ENCODE measurements around the gene ACTC1.

The ACTC1 gene

DNA sequence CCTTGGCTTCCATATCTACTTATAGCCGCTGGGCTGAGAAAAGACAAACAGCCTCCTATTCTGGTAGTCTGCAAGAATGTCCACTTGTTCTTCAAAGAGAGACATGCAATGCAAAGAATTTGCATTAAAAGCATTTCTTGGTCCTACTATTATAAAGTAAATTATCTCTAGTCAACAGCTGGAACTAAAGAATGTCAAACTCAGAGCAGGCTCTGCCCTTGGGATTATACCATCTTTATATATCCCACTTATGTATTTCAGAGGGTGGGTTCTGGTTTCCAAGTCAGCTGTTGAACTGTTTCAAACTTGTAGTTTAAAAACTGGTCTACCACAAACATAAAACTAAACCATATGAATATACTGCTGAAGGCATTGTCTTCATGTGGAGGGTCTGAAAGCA is 7.0 kb upstream of the ACTC1 start:
- no peak for DNase-seq (ENCODE audit: low read depth in 1 of 2, low spot score in 1 of 2)

DNA sequence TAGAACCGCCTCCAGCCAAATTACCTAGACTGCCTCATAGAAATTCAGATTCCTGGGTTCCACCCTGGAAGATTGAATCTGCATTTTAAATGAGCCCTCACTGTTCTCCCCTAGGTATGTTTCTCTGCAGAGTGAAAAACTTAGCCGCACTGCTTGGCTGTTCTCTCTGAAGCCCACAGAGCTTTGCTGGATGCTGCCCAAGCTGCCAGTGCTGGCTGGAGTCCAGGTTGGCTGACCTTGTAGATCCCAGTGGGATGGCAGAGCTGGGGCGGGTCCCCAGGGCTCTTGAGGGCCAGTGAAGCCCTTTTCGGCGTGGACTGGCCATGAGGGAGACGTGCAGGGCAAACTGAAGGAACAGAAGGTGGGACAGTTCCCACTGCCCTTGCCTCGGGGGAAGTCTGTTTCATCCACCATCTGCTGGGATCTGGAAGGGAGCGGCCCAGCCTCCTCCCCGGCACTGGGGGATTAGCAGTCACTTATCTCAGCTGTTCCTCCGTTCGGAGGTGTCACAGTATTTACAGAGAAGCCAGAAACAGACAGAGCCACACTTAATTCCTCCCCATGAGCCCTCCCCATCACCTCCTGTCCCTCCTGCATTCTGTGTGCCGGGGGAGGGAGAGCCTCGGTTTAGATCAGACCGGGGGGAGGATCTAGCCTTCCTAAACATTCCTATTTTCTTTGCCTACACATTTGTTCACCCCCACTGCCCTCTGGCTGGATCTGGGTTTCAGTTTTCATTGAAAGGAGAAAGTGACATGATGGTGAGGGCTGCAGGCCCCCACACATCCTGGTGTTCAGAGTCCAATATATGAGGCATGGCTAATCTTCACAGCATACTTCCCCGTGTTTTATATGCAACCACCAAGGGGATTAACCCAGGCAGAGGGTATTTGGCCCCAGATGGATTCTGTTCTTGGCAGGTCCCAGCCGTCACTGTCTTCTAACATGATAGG is 4.1 kb upstream of the ACTC1 start:
- DNase-seq (ENCODE audit: low read depth in 1 of 2, low spot score in 1 of 2), result no peak

DNA sequence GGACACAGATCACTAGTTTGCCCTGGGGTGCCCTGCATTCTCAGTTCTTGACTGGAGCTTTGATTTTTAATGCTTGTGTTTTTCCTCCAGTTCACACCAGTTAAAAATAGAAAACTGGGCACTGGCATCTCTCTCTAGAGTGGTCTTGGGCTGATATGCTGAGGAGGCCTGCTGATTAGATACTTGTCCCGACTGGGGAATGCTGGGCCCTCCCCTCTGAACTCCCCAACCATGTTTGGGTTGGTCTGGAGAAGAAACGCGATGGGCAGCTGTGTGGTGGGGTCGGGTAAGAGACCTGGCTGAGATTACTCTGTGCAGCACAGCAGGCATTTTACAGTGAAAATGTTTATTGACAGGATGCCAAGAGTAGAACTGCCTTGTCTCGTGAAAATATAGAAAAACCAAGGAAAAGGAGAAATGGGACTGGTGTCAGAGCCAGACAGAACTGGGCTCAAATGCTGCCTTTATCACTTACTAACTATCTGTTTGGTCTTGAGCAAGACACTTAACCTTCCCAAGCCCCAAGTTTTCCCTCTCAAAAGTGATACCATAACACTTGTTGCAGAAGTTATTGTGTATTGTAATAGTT is 1.6 kb upstream of the ACTC1 start:
- DNase-seq (ENCODE audit: low read depth in 1 of 2, low spot score in 1 of 2), result no peak

DNA sequence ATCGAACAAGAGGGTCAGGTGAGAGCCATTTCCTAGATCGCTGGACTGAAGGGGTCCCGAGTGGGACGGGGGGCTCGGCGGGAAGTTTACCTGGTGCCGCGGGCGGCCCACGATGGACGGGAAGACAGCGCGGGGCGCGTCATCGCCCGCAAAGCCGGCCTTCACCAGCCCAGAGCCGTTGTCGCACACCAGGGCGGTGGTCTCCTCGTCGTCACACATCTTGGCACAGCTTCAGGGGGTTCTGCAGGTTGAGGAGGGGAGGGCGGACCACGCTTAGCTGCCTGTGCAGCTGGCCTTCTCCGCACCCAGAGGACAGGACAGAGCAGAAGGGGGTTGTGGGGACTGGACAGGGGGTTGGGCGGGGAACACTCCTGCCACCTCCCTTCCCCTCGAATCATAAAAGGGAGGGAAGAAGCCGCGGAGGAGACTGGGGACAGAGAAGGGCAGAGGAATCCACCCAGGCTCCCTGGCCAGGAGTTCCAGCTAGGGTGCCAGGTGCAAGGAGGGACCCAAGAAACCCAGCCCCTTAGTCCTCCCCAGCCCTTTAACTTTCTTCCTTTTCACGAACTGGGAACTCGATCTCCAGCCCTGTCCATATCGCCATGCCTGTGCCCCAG is 651 bp downstream of the ACTC1 start:
- DNase-seq (ENCODE audit: low read depth in 1 of 2, low spot score in 1 of 2), result no peak

DNA sequence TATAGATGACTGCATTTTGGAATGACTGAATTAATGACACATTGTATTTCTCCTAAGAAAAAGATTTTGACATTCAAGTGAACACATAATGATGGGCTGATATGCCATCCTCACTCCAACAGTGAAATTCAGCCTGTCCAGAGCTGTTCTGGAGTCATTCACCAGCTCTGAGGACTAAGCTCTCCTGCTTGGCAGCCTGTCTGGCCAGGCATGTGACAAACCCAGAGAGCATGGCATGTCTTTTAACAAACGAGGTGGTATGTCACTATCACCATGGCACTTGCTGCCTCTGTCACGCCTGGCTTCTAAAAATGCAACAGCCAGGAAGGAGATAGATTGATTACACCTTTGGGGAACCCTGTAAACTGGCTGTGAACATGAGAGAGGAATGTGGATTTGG is 1.4 kb downstream of the ACTC1 start:
- DNase-seq (ENCODE audit: low read depth in 1 of 2, low spot score in 1 of 2), result no peak

DNA sequence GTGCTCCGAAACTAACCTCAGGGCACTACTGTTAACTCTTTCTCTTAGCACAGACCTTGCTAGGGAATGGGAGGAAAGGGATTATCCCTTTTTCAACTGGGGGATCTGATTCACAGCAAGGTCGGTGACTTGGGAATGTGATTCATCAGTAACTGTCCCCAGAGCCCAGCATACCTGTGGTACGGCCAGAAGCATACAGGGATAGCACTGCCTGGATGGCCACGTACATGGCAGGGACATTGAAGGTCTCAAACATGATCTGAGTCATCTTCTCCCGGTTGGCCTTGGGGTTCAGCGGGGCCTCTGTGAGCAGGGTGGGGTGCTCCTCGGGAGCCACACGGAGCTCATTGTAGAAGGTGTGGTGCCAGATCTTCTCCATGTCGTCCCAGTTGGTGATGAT is 2.3 kb downstream of the ACTC1 start:
- DNase-seq (ENCODE audit: low read depth in 1 of 2, low spot score in 1 of 2), result no peak

DNA sequence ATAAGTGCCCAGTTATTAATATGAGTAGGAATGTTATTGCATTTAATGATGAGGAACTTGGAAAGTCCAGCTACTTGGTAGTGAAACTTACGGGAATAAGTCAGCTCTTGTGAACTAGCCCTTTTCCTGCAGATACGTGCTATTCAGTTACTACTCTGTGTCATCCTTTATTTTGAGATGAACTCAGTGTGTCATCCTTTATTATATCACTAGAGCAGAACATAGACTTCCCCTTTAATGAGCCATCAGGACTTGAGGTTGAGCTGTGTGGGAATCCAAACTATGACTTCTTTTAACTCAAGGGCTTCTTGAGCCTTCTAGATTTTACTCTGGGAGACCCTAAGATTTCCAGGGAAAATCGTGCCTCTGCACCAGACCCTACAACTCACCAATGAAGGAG is 3.6 kb downstream of the ACTC1 start:
- no peak for DNase-seq (ENCODE audit: low read depth in 1 of 2, low spot score in 1 of 2)

DNA sequence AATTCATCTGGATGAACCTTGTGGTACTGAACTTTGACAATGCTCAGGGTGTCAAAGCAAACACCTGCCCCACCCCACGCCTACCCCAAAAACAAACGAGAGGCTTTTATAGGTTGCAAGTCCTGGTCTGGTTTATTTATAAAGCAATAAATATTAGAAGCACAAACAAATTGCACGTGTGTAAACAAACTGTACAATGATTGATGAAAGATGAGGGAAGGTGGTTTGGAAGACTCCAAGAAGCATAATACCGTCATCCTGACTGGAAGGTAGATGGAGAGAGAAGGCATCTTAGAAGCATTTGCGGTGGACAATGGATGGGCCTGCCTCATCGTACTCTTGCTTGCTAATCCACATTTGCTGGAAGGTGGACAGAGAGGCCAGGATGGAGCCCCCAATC is 5.2 kb downstream of the ACTC1 start:
- no peak for DNase-seq (ENCODE audit: low read depth in 1 of 2, low spot score in 1 of 2)

DNA sequence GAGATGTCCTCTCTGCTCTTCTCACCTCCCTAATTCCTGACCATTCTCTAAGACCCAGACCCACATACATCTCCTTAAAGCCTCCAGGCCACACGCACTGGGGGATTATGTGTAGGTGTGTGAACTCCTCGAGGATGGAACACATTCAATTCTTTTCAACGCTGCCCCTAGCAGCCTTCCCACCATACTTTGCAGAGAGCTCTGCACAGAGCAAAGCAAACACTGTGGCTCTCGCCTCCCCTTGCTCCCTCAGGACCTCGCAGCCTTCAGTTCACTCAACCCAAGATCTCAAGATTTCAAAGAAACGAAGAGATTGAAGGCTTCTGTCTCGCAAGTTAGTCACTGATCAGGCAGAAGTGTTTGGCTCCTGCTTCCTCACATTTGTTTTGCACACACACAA is 6.0 kb downstream of the ACTC1 start:
- DNase-seq (ENCODE audit: low read depth in 1 of 2, low spot score in 1 of 2), result no peak

DNA sequence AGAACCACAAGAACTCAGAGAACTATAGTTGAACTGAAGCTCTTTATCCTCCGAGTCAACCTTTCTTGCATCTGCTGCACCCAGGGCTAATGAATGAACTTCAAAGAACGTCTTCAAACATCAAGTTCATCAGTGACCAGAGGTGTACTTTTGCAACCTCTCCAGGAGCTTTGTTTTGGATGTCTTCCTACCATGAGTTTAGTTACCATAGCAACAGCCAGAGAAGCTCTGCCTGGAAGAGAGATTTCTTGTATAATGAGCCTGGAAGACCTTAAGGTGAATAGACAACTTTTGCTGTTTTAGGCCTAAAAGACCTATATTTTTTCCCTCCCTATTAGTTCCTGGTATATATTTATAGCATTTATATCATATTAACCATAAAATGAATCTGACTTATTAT is 9.1 kb downstream of the ACTC1 start:
- DNase-seq (ENCODE audit: low read depth in 1 of 2, low spot score in 1 of 2), result no peak

DNA sequence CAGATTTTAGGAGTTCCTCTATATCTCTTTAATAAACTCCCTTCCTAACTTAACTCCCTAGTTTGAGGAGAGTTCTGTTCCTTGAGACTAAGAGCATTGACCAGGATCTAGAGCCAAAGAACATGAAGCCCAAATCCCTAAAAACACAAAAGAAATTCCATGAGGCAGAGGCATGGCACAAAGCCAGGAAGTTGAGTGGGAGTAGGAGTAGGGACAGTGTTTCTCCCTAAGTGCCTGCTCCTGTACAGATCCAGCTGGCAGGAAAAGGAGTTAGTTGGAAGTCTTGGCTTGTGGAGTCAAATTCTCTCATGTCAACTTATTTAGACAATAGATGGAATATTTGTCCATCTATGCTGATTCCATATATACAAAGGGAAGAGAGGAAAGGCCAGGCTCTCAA is 11.4 kb downstream of the ACTC1 start:
- no peak for DNase-seq (ENCODE audit: low read depth in 1 of 2, low spot score in 1 of 2)

DNA sequence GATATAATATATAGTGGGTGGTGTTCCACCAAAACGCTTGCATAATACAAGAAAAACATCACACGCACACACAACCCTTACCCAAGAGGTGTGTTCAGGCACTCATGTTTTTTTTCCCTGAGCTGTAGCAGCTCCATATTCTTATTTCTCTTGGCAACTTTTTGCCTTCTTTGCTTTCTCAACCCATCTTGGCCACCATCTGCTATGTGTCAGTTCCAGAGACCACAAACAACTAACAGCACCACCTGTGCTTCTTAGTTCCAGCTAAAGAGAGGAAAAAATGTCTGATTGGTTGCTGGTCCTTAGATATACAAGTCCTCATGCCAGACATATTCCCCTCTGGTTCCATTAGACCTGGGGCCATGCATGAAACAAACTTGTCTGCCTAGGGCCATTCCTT is 11.9 kb downstream of the ACTC1 start:
- no peak for DNase-seq (ENCODE audit: low read depth in 1 of 2, low spot score in 1 of 2)

DNA sequence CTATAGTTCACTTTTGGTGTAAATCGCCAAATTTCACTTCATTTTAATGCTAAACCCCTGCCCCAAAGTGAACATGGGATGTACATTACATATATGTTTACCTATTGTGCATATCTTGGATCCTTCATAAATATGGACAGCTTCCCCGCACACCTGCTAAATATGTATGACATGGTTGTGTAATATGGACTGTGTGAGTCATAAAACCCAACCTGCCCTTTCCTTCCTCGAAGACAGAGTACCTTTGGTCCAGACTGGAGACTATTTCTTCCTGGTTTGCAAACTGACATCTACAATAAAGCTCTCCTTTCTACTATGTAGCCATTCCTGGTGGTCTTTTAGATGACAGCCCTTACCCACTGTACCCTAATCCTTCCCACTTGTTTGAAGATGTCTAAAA is 12.4 kb downstream of the ACTC1 start:
- no peak for DNase-seq (ENCODE audit: low read depth in 1 of 2, low spot score in 1 of 2)

DNA sequence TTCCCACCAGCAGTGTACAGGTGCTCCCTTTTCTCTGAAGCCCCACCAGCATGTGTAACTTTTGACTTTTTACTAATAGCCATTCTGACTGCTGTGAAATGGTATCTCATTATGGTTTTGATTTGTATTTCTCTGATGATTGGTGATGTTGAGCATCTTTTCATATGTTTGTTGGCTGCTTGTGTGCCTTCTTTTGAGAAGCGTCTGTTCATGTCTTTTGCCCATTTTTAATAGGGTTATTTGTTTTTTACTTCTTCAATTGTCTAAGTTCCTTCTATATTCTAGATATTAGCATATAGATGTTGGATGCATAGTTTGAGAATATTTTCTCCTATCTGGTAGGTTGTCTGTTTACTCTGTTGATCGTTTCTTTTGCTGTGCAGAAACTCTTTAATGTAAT is 14.6 kb downstream of the ACTC1 start:
- DNase-seq (ENCODE audit: low read depth in 1 of 2, low spot score in 1 of 2), result no peak

DNA sequence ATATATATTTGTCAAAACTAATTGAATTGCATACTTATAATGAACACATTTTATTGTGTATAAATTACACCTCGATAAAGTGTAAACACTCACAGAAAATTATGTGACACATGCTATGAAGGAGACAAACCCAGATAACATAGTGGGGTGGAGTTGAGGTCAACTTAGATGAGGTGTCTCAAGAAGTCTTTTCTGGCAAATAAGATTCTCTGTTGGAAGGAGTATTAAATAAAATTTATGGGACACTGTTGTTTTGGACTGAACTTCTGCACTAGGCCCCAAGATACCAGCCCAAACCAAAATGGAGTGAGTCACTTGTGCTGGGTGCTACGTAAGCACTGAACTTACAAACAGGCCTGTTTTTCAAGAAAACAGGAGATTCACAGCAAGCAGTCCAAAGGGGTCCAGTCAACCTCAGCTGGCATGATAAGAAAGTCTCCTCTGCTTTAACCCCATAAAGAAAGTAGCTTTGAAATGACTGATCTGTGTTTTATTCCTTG is 18.7 kb downstream of the ACTC1 start:
- no peak for DNase-seq (ENCODE audit: low read depth in 1 of 2, low spot score in 1 of 2)

DNA sequence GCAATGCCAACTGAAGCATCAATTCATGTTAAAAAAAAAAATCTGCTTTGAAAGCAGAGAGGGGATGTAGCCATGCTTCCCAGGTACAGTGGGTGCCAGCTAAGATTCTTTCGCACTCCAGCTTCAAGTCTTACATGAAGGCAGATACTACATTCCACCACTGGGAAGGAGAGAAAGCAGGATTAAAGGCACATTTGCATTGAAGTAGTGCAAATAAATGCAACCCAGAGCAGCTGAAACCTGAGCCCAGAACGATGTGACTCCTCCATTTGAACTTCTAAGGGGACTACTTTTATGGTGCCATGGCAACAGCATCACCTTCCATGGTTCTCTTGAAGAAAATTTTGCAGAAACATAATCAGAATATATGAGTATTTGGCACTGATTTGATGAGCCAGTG is 21.4 kb downstream of the ACTC1 start:
- no peak for DNase-seq (ENCODE audit: low read depth in 1 of 2, low spot score in 1 of 2)

DNA sequence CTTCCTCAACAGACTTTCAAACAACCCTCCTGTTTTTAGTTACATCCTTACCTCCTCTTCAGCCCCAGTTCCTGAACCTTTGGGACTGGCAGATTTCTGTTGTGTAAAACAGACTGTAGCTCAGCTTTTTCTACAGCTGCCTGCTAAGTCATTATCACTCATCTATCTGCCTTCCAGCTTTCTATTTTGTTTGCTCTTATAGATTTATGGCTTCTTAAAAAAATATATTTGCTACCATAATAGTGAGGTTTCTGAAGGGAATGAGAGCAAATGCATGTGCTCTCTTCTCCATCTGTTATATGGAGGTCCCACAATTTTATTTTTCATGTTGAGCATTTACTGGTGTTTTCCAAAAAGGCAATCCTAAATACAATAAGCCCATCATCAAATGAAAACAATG is 22.3 kb downstream of the ACTC1 start:
- no peak for DNase-seq (ENCODE audit: low read depth in 1 of 2, low spot score in 1 of 2)

DNA sequence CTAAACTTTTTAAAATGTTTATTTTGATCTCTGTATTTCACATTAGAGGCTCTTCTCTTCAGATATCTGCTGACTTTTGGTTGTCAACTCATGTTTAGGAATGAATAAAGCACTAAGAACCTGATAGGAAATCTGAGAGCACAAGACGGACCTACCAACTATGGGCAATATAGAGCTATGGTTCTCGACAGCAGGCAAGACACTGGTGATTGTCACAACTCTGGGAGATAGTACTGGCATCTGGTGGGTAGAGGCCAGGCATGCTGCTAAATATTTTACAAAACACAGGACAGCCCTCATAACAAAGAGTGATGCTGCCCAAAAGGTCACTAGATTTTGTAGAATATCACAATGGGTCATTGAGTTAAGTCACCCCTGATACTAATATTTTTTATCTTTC is 23.0 kb downstream of the ACTC1 start:
- DNase-seq (ENCODE audit: low read depth in 1 of 2, low spot score in 1 of 2), result no peak

DNA sequence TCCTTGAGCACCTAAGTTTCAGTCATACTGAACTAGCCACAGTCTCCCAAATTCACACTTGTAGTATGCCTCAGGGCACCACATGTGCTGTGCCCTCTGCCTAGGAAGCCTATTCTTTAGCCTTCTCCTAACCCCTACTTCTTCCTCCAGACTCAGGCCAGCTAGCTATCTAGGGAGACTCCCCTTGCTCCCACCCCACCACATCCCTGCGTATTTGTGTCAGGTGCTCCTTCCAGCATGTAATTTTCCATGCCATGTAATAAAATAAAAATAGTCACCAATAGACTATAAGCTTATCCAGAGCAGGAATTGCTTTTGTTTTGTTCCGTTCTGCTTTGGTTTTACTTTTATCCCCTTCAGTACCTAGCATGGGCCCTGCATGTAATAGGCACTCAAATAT is 25.6 kb downstream of the ACTC1 start:
- no peak for DNase-seq (ENCODE audit: low read depth in 1 of 2, low spot score in 1 of 2)

DNA sequence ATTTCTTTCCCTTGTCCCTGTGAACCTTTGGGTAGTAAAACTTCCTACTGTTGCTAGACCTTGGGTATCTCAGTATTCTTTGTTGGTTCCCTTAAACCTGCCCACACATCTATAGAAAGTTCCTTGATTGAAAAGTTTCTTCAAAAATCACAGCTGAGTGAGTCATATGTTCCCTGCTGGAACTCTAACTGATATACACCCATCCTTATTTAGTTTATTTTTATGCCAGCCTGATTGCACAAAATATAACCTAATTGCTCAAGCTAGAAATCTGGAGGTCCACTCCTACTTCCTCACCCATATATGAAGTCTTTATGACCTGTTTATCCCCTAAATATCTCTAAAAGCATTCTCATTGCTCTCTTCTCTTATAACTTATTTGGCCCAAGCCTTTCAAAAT is 26.8 kb downstream of the ACTC1 start:
- DNase-seq (ENCODE audit: low read depth in 1 of 2, low spot score in 1 of 2), result no peak

DNA sequence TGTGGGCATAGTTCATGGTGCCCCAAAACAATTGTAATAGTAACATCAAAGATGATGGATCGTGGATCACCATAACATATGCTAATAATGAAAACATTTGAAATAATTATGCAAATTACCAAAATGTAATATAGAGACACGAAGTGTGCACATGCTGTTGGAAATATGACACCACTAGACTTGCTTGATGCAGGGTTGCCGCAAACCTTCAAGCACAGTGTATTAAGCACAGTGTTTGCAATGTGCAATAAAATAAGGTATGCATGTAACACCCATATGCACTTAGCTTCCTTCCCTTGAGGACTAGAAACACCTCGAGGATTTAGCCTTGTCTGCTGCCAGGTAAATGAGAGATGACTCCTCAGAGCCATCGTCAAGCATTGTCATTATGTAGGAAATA is 29.6 kb downstream of the ACTC1 start:
- DNase-seq (ENCODE audit: low read depth in 1 of 2, low spot score in 1 of 2), result no peak

DNA sequence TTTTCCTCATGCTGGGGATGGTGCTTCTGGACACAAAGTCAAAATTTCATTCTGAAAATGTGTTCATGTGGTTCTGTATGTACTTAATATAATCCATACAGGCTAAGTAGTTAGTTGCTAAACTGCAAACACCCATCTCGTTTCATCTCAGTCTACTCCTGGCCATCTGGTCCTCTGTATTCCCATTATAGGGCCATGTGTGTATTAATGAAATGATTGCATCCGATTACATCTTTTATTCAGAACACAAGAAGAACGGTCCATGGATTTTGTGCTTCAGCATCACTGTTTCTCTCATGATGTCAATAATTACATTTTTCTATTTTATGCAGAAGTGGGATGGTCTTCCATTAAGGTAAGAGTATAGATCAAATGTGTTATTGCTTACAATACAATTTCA is 34.4 kb downstream of the ACTC1 start:
- no peak for DNase-seq (ENCODE audit: low read depth in 1 of 2, low spot score in 1 of 2)
